NOMO-1 treated with DMSO at 0.1 percent for 48 hours (cell line): ENCODE results near the gene MAN1B1.
"Not testable (repeated sequence)": the region's sequence is repeated elsewhere in the genome, so short reads cannot be mapped to it uniquely, and the experiment has no call there.

ENCODE experiments used
- DNase-seq: peaks from one replicate; lab custom pipeline; 2025; ENCODE audit not compliant: unreplicated experiment; lab: John Stamatoyannopoulos, UW

MAN1B1 gene

GRCh38 chr9:137110147-137110910 is 23.5 kb downstream of the MAN1B1 start:
- DNase-seq = no peak

- DNase-seq = no peak
Observed at GRCh38 chr9:137110911-137111787, 24.4 kb downstream of the MAN1B1 start.

GRCh38 chr9:137111788-137112563 is 25.2 kb downstream of the MAN1B1 start:
- no peak for DNase-seq

- no peak for DNase-seq
Observed at GRCh38 chr9:137112564-137113384, 26.0 kb downstream of the MAN1B1 start.

- DNase-seq = peak; percentile 44
Observed at GRCh38 chr9:137113385-137114159, 26.8 kb downstream of the MAN1B1 start.

GRCh38 chr9:137114220-137114612 is 27.4 kb downstream of the MAN1B1 start:
- no peak for DNase-seq

GRCh38 chr9:137114613-137115393 is 28.0 kb downstream of the MAN1B1 start, which contains the start of gene DPP7:
DPP7 (minus strand) TSS chr9:137114733; CDS start chr9:137114713, 20 bp downstream.
- peak; percentile 71 for DNase-seq

GRCh38 chr9:137115394-137116026 is 28.7 kb downstream of the MAN1B1 start:
- DNase-seq = no peak

- DNase-seq = no peak
Observed at GRCh38 chr9:137116027-137116507, 29.3 kb downstream of the MAN1B1 start.

GRCh38 chr9:137116728-137117127 is 29.9 kb downstream of the MAN1B1 start:
- DNase-seq = no peak

- no peak for DNase-seq
Observed at GRCh38 chr9:137117269-137117731, 30.5 kb downstream of the MAN1B1 start.

GRCh38 chr9:137118092-137118603 is 31.4 kb downstream of the MAN1B1 start:
- DNase-seq = not testable (repeated sequence)

GRCh38 chr9:137121927-137122795 is 35.4 kb downstream of the MAN1B1 start:
- not testable (repeated sequence) for DNase-seq

- peak; percentile 24 for DNase-seq
Observed at GRCh38 chr9:137122796-137123467, 36.1 kb downstream of the MAN1B1 start.

- no peak for DNase-seq
Observed at GRCh38 chr9:137123468-137123837, 36.7 kb downstream of the MAN1B1 start.

GRCh38 chr9:137123952-137124462 is 37.2 kb downstream of the MAN1B1 start:
- DNase-seq = not testable (repeated sequence)
